Effector CD8-positive, alpha-beta T cell (primary cell): ENCODE data around the gene FBP2.
"Not testable (repeated sequence)": the region's sequence is repeated elsewhere in the genome, so short reads cannot be mapped to it uniquely, and the experiment has no call there.

Experiments used
- DNase-seq: peaks from one replicate; lab custom pipeline; 2025; lab: John Stamatoyannopoulos, UW

Gene FBP2

DNA sequence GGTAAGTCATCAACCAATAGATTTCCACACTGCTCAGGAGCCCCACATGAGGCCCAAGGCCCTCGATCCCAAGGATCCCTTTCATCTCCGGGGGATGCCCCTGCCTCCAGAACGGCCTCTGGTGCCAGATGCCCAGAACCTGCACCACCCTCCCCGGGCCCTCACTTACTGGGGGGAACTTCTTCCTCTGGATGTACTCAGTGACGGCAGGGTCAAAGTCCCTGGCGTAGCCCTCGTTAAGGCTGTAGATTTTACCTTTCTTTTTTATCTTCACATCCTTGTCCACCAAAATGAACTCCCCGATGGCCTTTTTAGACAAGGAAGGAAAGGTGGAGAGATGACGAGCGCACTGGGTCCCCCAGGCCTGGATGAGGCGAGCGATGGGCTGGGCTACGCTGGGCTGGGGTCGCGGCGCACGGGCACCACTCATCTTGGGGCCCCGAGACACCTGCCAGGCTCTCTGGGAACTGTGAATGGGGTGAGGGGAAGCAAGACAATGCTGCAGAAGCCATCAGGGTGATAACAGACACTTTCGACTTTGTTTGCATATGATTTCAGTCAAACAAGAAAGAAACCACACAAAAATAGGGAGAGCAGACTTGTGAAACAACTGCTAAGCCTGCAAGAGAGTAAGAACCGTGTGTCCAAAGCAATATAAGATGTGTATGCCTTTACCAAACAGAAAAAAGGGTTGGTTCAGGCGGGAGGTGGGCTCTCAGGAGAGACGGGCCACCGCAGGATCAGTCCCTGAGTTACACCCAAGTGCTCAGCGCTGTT, 13.2 kb upstream of the FBP2 start:
- no peak for DNase-seq

- peak; percentile 44 for DNase-seq
Measured at GRCh38 chr9:94603259-94604160, 9.9 kb upstream of the FBP2 start.

GRCh38 chr9:94602666-94603065, 9.0 kb upstream of the FBP2 start:
- no peak for DNase-seq

DNA sequence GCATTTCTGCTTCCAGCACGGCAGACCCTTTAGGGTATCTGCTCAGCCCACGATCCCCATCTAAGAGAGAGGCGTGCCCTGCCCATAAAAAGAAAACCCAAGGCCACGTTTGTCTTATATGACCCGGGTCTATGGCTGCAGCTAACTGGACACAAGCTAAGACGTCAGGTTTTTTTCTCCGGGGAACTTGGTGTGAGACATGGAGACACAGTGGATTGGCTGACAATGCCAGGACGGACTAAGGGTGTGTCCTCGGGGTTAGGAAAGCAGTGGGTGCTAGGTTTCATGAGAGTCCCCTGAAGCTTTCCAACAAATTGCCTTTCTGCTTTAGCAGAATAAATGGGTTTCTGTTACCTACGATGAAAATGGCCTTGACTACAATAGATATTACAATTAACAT, 7.1 kb upstream of the FBP2 start:
- DNase-seq: no peak

- DNase-seq: no peak
Measured at GRCh38 chr9:94600258-94600657, 6.6 kb upstream of the FBP2 start.

DNA sequence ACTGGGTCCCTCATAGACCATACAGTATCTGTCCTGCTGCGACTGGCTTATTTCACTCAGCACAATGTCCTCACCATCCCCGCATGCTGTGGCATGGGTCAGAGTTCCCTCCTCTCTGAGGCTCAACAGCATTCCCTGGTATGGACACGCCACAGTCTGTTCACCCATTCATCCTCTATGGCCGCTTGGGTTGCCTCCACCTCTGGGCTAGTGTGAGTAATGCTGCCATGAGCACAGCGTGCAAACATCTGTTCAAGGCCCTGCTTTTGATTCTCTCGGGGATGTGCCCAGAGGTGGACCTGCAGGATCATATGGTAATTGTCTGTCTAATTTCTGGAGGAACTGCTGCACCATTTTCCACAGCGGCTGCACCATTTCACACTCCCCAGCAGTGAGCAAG, 5.5 kb upstream of the FBP2 start:
- no peak for DNase-seq

DNA sequence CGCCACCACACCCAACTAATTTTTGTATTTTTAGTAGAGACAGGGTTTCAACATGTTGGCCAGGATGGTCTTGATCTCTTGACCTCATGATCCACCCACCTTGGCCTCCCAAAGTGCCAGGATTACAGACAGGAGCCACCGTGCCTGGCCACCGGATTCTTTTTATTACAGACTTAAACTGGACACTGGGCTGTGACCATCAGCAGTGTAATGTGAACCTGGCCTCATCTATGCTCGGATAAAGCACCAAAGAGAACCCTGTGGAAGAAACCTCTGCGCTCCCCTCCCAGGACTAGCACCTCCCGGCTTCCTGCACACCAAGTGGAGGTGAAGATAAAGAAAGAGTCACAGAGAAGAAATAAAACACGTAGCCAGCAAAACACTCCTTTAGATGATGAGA, 941 bp downstream of the FBP2 start:
- not testable (repeated sequence) for DNase-seq

GRCh38 chr9:94591876-94592275, 1.7 kb downstream of the FBP2 start:
- no peak for DNase-seq

GRCh38 chr9:94591046-94591545, 2.5 kb downstream of the FBP2 start:
- not testable (repeated sequence) for DNase-seq

GRCh38 chr9:94588681-94589080, 4.9 kb downstream of the FBP2 start:
- DNase-seq: no peak

- no peak for DNase-seq
Measured at GRCh38 chr9:94586814-94587213, 6.8 kb downstream of the FBP2 start.

GRCh38 chr9:94586316-94586715, 7.3 kb downstream of the FBP2 start:
- no peak for DNase-seq

GRCh38 chr9:94584555-94584954, 9.1 kb downstream of the FBP2 start:
- DNase-seq: no peak

DNA sequence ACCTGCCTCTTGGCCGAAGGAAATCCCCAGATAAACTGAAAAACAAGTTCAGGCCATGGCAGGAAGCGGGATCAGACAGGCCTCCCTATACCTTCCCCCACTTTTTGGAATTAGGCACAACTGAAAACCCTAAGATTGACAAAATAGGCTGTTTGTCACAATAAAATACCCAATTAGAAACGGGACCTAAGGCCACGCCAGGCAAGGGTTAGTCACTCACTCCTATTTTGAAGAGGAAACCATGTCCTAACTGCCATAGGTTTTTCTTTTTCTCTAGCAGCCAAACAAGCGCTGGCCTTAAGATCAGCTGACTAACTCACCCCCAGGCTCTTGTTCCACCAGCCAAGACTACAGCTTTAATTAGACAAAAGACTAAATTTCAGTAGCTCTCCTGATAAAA, 11.9 kb downstream of the FBP2 start:
- no peak for DNase-seq

DNA sequence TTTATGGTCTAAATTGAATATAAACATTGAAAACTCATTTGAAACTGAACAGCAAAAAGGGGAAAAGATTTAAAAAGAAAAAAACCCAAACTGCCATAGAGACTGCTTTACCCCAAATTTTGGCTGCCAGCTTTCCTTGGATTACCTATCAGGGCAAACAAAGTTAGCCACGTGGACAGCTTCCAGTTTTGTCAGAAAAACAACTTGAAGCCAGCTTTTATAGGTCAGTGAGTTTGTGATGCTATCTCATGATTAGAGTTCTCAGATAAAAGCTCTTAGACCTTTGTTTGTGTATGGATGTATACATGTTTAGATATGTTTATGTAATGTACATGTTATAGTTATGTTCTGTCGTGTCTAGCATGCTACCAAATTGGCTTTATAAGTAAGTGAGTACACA, 16.1 kb downstream of the FBP2 start:
- no peak for DNase-seq

DNA sequence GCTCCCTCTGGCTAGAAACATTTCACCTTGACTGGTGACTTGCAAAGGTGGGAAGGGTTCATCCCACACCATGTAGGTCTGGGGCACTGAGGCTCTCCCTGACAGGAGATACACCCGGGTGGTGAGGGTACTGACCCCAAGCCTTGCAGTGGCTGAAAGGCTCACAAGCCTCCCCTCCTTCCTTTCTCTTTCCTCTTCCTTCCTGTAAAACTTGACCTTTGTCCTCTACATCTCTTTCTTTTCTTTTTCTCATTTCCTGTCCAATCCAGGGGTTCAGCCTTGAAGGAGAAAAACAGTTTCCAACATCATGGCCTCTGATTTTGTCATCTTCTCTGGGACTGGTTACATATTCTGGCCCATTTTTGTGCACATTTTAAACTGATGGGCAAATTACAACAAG, 16.6 kb downstream of the FBP2 start:
- no peak for DNase-seq

GRCh38 chr9:94576131-94576530, 17.5 kb downstream of the FBP2 start:
- DNase-seq: no peak

DNA sequence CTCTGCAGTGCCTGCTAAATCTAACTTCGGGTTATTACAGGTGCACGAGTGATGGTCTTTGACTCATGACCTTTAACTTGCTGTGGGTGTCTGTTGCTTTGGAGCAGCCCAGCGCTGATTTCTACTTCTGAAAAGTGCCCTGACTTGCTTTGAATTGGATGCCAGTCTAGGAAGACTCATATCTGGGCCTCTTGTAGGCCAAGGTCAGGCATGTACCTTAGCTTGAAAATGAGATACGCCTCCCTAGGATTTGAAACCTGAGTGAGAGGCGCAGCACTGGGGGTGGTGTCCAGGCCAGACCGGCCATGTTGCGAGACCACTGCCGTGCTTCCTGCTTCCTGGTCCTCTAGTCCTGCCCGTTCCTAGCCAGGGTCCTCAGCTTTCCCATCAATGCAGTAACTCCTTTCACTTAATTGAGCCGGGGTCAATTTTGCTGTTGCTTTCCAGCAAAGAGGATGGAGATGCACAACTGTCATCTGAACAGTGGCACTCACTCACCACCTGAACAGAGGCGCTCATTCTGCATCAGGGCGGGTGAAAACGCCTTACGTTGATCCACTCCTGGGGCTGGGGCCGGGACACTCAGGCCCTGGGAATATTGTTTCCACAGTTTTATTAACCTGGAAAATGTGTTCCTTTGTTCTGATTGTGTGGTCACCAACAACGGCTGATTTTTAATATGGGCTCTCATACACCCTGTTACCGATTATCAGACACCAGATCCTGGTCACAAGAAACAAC, 24.5 kb downstream of the FBP2 start:
- no peak for DNase-seq

- DNase-seq: no peak
Measured at GRCh38 chr9:94568250-94568889, 25.3 kb downstream of the FBP2 start.

GRCh38 chr9:94567271-94567670, 26.4 kb downstream of the FBP2 start:
- DNase-seq: no peak

DNA sequence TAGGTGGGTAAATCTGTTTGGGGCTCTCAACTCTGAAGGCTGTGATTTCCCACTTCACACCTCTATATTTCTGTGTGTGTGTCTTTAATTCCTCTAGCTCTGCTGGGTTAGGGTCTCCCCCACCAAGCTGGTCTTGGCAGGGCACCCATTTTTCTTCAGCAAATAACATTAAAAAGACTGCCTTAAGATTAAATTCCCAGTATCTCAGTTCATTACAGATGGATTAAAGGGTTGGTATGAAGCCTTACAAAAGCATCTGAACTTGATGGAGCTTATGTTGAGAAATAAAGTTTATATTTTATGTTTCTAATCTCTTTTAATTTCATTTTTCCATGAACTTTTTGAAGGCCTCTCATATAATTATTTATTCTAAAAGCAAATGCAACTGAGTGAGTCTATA, 27.1 kb downstream of the FBP2 start:
- no peak for DNase-seq

DNA sequence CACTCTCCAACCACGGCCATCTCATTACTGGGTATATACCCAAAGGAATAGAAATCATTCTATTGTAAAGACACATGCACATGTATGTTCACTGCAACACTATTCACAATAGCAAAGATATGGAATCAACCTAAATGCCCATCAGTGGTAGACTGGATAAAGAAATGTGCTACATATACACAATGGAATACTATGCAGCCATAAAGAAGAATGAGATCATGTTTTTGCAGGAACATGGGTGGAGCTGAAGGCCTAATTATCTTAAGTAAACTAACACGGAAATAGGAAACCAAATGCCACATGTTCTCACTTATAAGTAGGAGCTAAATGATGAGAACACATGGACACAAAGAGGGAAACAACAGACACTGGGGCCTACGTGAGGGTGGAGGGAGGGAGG, 29.3 kb downstream of the FBP2 start:
- DNase-seq: not testable (repeated sequence)
